GM23248 (cell line): ENCODE results near the gene CSNK2A1. TPM values are rescaled to one million over a fixed set of nuclear protein-coding genes. Genes with fewer than 3 reads are reported as not detected.

Experiments used
- DNase-seq: peaks from one replicate; pipeline ENCODE4 v3.0.0-alpha.2; 2015
- H2AFZ ChIP-seq: fragments of 200-600 bp; sonication (generic); 2 replicates; pipeline ENCODE4 v1.6.1; 2016; ENCODE audit warnings: antibody characterized with exemption
- H3F3A ChIP-seq: fragments of 200-600 bp; sonication (generic); 2 replicates; pipeline ENCODE4 v1.6.1; 2016; ENCODE audit warnings: mild to moderate bottlenecking, antibody characterized with exemption, mixed run types; ENCODE audit not compliant: insufficient read depth
- H3K27ac ChIP-seq: fragments of 200-600 bp; sonication (generic); 2 replicates; pipeline ENCODE4 v1.5.1; 2016; ENCODE audit warnings: mild to moderate bottlenecking
- H3K27me3 ChIP-seq: fragments of 200-600 bp; sonication (generic); replicated peaks from 2 replicates; pipeline ENCODE4 v1.6.1; 2016; ENCODE audit warnings: mild to moderate bottlenecking; ENCODE audit not compliant: insufficient read depth
- H3K36me3 ChIP-seq: fragments of 200-600 bp; sonication (generic); 2 replicates; pipeline ENCODE4 v1.6.1; 2016; ENCODE audit warnings: low read depth, mild to moderate bottlenecking
- H3K4me1 ChIP-seq: fragments of 200-600 bp; sonication (generic); 2 replicates; pipeline ENCODE4 v1.6.1; 2016; ENCODE audit warnings: mild to moderate bottlenecking; ENCODE audit not compliant: insufficient read depth
- H3K4me2 ChIP-seq: fragments of 200-600 bp; sonication (generic); one replicate; pipeline ENCODE4 v1.6.1; 2016; ENCODE audit warnings: mild to moderate bottlenecking; ENCODE audit not compliant: unreplicated experiment
- H3K4me3 ChIP-seq: fragments of 200-600 bp; sonication (generic); 2 replicates; pipeline ENCODE4 v1.5.1; 2016; ENCODE audit warnings: mild to moderate bottlenecking
- H3K79me2 ChIP-seq: fragments of 200-600 bp; sonication (generic); 2 replicates; pipeline ENCODE4 v1.6.1; 2016; ENCODE audit warnings: mild to moderate bottlenecking; ENCODE audit not compliant: insufficient read depth
- H3K9ac ChIP-seq: fragments of 200-600 bp; sonication (generic); 2 replicates; pipeline ENCODE4 v1.6.1; 2016; ENCODE audit warnings: mild to moderate bottlenecking
- H3K9me2 ChIP-seq: fragments of 200-600 bp; sonication (generic); 2 replicates; pipeline ENCODE4 v1.6.1; 2016; ENCODE audit warnings: mixed run types, mild to moderate bottlenecking, moderate library complexity; ENCODE audit not compliant: insufficient read depth
- H3K9me3 ChIP-seq: fragments of 200-600 bp; sonication (generic); one replicate; pipeline ENCODE4 v1.6.1; 2017; ENCODE audit warnings: low read depth
- H4K20me1 ChIP-seq: fragments of 200-600 bp; sonication (generic); 2 replicates; pipeline ENCODE4 v1.6.0; 2016; ENCODE audit not compliant: insufficient read depth
- EZH2 ChIP-seq: fragments of 200-600 bp; sonication (generic); IDR thresholded peaks from 2 replicates; pipeline ENCODE4 v1.6.1; 2018; ENCODE audit warnings: antibody characterized with exemption, mild to moderate bottlenecking; ENCODE audit not compliant: insufficient read depth, poor library complexity, severe bottlenecking
- EZH2phosphoT487 ChIP-seq: fragments of 200-600 bp; sonication (generic); IDR thresholded peaks from 2 replicates; pipeline ENCODE4 v1.6.1; 2018; ENCODE audit warnings: antibody characterized with exemption, moderate library complexity, mild to moderate bottlenecking, low read depth; ENCODE audit not compliant: insufficient read depth
- WGBS, 2 experiments: methylation state at CpG; one replicate each; pipeline ENCODE4 v1.1.6; 2015 to 2017; ENCODE audit warnings: low lambda C conversion rate in 2 of 2, low coverage in 1 of 2; ENCODE audit errors: missing lambda C conversion rate in 2 of 2; 5-methylcytosine and 5-hydroxymethylcytosine counted together
- in situ Hi-C: fragments of 300-500 bp; cut with MboI; formaldehyde crosslinking; loops from 2 replicates; pipeline ENCODE4 v1.15.0; 2020
- polyA plus RNA-seq: library from polyadenylated mRNA; unstranded; fragments of >200 nt; fragmentation: Nextera tagmentation; extraction: Ambion mirVana; gene quantifications from 2 replicates; pipeline ENCODE4 v1.2.1, GENCODE V29; 2016
- small RNA-seq: library from RNA; depleted of rRNA; stranded (forward); fragments of <200 nt; gene quantifications from one replicate; pipeline ENCODE3, GENCODE V24; 2014; ENCODE audit warnings: low read depth, low replicate concordance
- total RNA-seq: library from RNA; depleted of rRNA; stranded (reverse); fragments of >200 nt; shearing (Covaris generic); gene quantifications from 2 replicates; pipeline ENCODE4 v1.2.3, GENCODE V29; 2014; rRNA removed

CSNK2A1 gene
- total and polyA plus RNA-seq, 2 experiments from 2014 or later = 69.0 to 98.8 TPM

DNA sequence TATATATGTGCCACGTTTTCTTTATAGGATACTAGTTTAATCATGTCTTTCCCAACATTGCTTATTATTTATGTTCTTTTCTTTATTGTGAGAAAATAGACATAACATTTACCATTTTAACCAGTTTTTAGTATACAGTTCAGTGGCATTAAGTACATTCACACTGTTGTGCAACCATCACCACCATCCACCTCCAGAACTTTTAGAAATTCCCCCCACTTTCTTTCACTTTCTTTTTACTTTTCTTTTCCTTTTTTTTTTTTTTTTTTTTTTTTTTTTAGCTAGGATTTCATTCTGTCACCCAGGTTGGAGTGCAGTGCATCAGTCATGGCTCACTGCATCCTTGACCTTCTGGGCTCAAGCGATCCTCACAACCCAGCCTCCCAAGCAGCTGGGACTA lies 117.0 kb downstream of the CSNK2A1 start:
- WGBS, 2 experiments = 93 to 100% methylated on average over 2 of the region's 2 CpGs
- Histone ChIP-seq H3K4me1 (no peaks in the 10 kb centered on the region), H3K27me3 (no peaks in the 10 kb centered on the region), H3K4me2 (no peak overlapping the region), H3F3A (peaks cover 17% of the 10 kb centered on the region; the same call in 1 of the 2 replicates), H3K9me2 (no peaks in the 10 kb centered on the region), H2AFZ (no peak overlapping the region), H3K36me3 (peaks cover 6% of the 10 kb centered on the region; the same call in 1 of the 2 replicates), H3K4me3 (no peak overlapping the region), H3K9me3 (no peaks in the 10 kb centered on the region), H3K27ac (no peak overlapping the region), H3K9ac (no peak overlapping the region), H4K20me1 (no peaks in the 10 kb centered on the region), H3K79me2 (no peaks in the 10 kb centered on the region)
- in situ Hi-C loops = no loop called here
- no peak for DNase-seq
- no peak for TF ChIP-seq EZH2phosphoT487
- no peak for TF ChIP-seq EZH2

Small RNA genes within 50 kb of the gene (small RNA-seq; reads per million reads assigned to genes)
- gene RF00019 = not detected

Other genes with a start within 250 kb of the CSNK2A1 start
- gene ZCCHC3, start 246.2 kb downstream of the CSNK2A1 start, total RNA-seq = 13.8 and 14.8 TPM in 2 replicates
- 4.1 and 5.3 TPM in 2 replicates for gene ZCCHC3, start 246.2 kb downstream of the CSNK2A1 start, polyA plus RNA-seq
- 7.5 and 7.7 TPM in 2 replicates for gene SOX12, start 218.2 kb downstream of the CSNK2A1 start, total RNA-seq
- gene SOX12, start 218.2 kb downstream of the CSNK2A1 start, polyA plus RNA-seq = 2.0 and 2.1 TPM in 2 replicates
- 58.8 and 76.8 TPM in 2 replicates for gene NRSN2, start 196.7 kb downstream of the CSNK2A1 start, total RNA-seq
- gene NRSN2, start 196.7 kb downstream of the CSNK2A1 start, polyA plus RNA-seq = 76.7 and 78.2 TPM in 2 replicates
- gene TRIB3, start 163.0 kb downstream of the CSNK2A1 start, total RNA-seq = 88.5 and 99.2 TPM in 2 replicates
- gene TRIB3, start 163.0 kb downstream of the CSNK2A1 start, polyA plus RNA-seq = 63.0 and 66.1 TPM in 2 replicates
- gene RBCK1, start 135.5 kb downstream of the CSNK2A1 start, total RNA-seq = 104 and 129 TPM in 2 replicates
- 72.3 and 79.9 TPM in 2 replicates for gene RBCK1, start 135.5 kb downstream of the CSNK2A1 start, polyA plus RNA-seq
- 43.3 and 51.4 TPM in 2 replicates for gene TBC1D20, start 81.3 kb downstream of the CSNK2A1 start, total RNA-seq
- 31.0 and 33.0 TPM in 2 replicates for gene TBC1D20, start 81.3 kb downstream of the CSNK2A1 start, polyA plus RNA-seq
- gene TCF15, start 66.5 kb upstream of the CSNK2A1 start, total RNA-seq = not detected in 2 replicates
- gene TCF15, start 66.5 kb upstream of the CSNK2A1 start, polyA plus RNA-seq = not detected in 2 replicates
- 83.3 and 94.1 TPM in 2 replicates for gene SRXN1, start 109.4 kb upstream of the CSNK2A1 start, total RNA-seq
- gene SRXN1, start 109.4 kb upstream of the CSNK2A1 start, polyA plus RNA-seq = 57.8 and 58.6 TPM in 2 replicates
- gene SCRT2, start 132.0 kb upstream of the CSNK2A1 start, total RNA-seq = not detected in 2 replicates
- not detected in 2 replicates for gene SCRT2, start 132.0 kb upstream of the CSNK2A1 start, polyA plus RNA-seq
- gene SLC52A3, start 224.7 kb upstream of the CSNK2A1 start, total RNA-seq = not detected in 2 replicates
- not detected in 2 replicates for gene SLC52A3, start 224.7 kb upstream of the CSNK2A1 start, polyA plus RNA-seq